ENCODE results near the gene ATRN. TPM values are rescaled to one million over a fixed set of nuclear protein-coding genes. Genes with fewer than 3 reads are reported as not detected.

ATRN gene
- total and polyA plus RNA-seq, 2 experiments from 2014 or later, result 2.2 to 18.3 TPM

DNA sequence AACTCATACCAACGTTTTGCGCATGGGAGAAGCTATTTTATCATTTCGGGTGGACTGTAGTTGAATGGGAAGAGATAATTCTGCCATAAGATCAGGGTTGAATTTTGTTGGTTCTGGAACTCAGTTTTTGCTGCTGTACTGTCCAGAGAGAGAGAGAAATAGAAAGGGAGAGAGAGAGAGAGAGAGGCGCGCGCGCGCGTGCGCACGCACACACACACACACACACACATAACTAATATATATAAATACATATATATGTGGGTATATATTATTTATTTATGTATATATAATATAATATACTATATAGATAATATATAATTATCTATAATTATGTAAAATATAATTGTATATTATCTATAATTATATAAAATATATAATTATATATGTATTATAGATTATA, 21.9 kb downstream of the ATRN start:
- Mint-ChIP-seq H3K27ac (no peak overlapping the region), H3K4me3 (no peak overlapping the region), H3K4me1 (peaks cover 3% of the 10 kb centered on the region; the same call in 2 of the 3 replicates), H3K9me3 (peaks cover 11% of the 10 kb centered on the region; the same call in 2 of the 3 replicates), H3K36me3 (ENCODE audit: low read depth) (peaks cover 6% of the 10 kb centered on the region; the same call in 2 of the 3 replicates), H3K27me3 (ENCODE audit: insufficient read depth, low read depth, poor library complexity) (no peaks in the 10 kb centered on the region)
- H4K20me1 ChIP-seq (replicated peaks; ENCODE audit: insufficient read depth), result no peaks in the 10 kb centered on the region
- 0 out of 2 replicates have a peak, but pooled peaks cover 5% of the 10 kb centered on the region for H3K9me2 ChIP-seq (ENCODE audit: insufficient read depth)
- no peak for TF ChIP-seq ZNF331 (CRISPR knock-in tag; IDR thresholded peaks at IDR 0.05; ENCODE audit: low read depth)
- TF ChIP-seq CREB1 (CRISPR knock-in tag; IDR thresholded peaks at IDR 0.05; ENCODE audit: low read depth), result no peak
- TF ChIP-seq, protein P1, sequence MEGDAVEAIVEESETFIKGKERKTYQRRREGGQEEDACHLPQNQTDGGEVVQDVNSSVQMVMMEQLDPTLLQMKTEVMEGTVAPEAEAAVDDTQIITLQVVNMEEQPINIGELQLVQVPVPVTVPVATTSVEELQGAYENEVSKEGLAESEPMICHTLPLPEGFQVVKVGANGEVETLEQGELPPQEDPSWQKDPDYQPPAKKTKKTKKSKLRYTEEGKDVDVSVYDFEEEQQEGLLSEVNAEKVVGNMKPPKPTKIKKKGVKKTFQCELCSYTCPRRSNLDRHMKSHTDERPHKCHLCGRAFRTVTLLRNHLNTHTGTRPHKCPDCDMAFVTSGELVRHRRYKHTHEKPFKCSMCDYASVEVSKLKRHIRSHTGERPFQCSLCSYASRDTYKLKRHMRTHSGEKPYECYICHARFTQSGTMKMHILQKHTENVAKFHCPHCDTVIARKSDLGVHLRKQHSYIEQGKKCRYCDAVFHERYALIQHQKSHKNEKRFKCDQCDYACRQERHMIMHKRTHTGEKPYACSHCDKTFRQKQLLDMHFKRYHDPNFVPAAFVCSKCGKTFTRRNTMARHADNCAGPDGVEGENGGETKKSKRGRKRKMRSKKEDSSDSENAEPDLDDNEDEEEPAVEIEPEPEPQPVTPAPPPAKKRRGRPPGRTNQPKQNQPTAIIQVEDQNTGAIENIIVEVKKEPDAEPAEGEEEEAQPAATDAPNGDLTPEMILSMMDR (conservative IDR thresholded peaks at IDR 0.05; ENCODE audit: low read depth in 2 of 2), result no peak
- TF ChIP-seq REST (IDR thresholded peaks at IDR 0.05; ENCODE audit: unreplicated experiment), result no peak
- no peak for TF ChIP-seq STAT1 (IDR thresholded peaks at IDR 0.05; ENCODE audit: unreplicated experiment)
- no peak for TF ChIP-seq ZNF114 (CRISPR knock-in tag; IDR thresholded peaks at IDR 0.05)
- TF ChIP-seq ZNF462 (CRISPR knock-in tag; IDR thresholded peaks at IDR 0.05), result no peak
- TF ChIP-seq EZH2phosphoT487 (IDR thresholded peaks at IDR 0.05; ENCODE audit: unreplicated experiment), result no peak
- no peak for TF ChIP-seq EZH2 (IDR thresholded peaks at IDR 0.05; ENCODE audit: low read depth, unreplicated experiment)
- TF ChIP-seq JUNB (IDR thresholded peaks at IDR 0.05; ENCODE audit: unreplicated experiment), result no peak
- no peak for TF ChIP-seq POLR2AphosphoS5 (IDR thresholded peaks at IDR 0.05; ENCODE audit: low read depth)
- no peak for TF ChIP-seq ETS1 (IDR thresholded peaks at IDR 0.05)
- TF ChIP-seq NANOG (IDR thresholded peaks at IDR 0.05; ENCODE audit: borderline replicate concordance), result no peak
- peaks cover 1% of the 10 kb centered on the region; the same call in 1 of the 2 replicates for H3K36me3 ChIP-seq (ENCODE audit: insufficient read depth)
- DNase-seq (ENCODE audit: low spot score), result no peak
- H3K4me3 ChIP-seq, result no peak overlapping the region
- H3K4me2 ChIP-seq, result no peak overlapping the region
- H3K4me1 ChIP-seq (ENCODE audit: insufficient read depth), result no peaks in the 10 kb centered on the region
- H3K79me2 ChIP-seq (replicated peaks; ENCODE audit: insufficient read depth), result peaks cover 11% of the 10 kb centered on the region; the same call in 1 of the 2 replicates
- H2AFZ ChIP-seq, result no peak overlapping the region
- H3K27ac ChIP-seq (ENCODE audit: low read depth), result no peak overlapping the region
- no peaks in the 10 kb centered on the region for H3K27me3 ChIP-seq (ENCODE audit: insufficient read depth)
- no peak for ATAC-seq
- no peaks in the 10 kb centered on the region for H3F3A ChIP-seq (replicated peaks; ENCODE audit: low read depth)
